ENCODE measurements around the gene C11orf97.

DNA sequence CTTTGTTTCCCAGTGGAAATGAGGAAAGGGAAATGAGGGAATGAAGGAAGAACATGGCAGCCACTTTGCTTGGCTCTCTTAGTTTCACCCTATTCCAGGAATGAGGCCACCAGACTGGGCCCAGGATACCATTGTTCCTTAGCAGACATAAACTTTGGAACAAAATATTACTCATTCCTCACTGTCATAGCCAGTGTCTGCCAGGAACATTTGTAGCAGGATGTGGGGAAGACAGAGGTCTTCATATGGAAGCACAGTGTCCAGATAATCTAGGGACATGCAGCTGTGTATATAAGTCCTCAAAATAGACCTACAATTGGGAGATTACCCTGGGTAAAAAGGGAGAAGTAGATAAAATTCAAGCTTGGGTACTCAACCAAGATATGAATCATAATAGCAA lies 16.3 kb downstream of the C11orf97 start:
- TF ChIP-seq, protein P1, sequence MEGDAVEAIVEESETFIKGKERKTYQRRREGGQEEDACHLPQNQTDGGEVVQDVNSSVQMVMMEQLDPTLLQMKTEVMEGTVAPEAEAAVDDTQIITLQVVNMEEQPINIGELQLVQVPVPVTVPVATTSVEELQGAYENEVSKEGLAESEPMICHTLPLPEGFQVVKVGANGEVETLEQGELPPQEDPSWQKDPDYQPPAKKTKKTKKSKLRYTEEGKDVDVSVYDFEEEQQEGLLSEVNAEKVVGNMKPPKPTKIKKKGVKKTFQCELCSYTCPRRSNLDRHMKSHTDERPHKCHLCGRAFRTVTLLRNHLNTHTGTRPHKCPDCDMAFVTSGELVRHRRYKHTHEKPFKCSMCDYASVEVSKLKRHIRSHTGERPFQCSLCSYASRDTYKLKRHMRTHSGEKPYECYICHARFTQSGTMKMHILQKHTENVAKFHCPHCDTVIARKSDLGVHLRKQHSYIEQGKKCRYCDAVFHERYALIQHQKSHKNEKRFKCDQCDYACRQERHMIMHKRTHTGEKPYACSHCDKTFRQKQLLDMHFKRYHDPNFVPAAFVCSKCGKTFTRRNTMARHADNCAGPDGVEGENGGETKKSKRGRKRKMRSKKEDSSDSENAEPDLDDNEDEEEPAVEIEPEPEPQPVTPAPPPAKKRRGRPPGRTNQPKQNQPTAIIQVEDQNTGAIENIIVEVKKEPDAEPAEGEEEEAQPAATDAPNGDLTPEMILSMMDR (conservative IDR thresholded peaks at IDR 0.05) = no peak
- no peak for TF ChIP-seq EZH2 (IDR thresholded peaks at IDR 0.05; ENCODE audit: low read depth)

All from PC-9 (cell line).